ENCODE results near the gene TDRD3.

DNA sequence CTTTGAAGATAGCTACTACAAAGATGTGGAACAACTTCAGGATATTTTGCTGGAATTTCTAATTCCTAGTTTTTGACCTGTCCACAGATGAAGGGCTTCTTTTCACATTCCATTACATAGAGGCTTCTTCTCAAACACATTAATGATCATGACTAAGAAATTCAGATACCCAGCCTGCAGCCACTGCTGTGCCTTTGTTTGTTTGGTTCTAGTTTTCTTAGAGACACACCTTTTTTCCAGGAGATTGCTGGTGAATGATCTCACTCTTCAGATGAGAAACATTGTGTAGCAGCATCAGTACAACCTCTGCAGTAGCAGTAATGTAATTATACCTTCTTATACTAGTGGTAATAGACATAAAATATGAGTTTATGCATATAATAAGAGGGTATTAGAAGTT is 5.0 kb downstream of the TDRD3 start:
- TF ChIP-seq FOXA1 (IDR thresholded peaks at IDR 0.05) (no peak), NFRKB (IDR thresholded peaks at IDR 0.05) (no peak), FOXM1 (IDR thresholded peaks at IDR 0.05; ENCODE audit: borderline replicate concordance) (no peak), LEF1 (IDR thresholded peaks at IDR 0.05; ENCODE audit: borderline replicate concordance) (no peak), TARDBP (IDR thresholded peaks at IDR 0.05) (no peak), HDGF (IDR thresholded peaks at IDR 0.05; ENCODE audit: borderline replicate concordance) (no peak), SP1 (IDR thresholded peaks at IDR 0.05) (no peak), CTBP1 (IDR thresholded peaks at IDR 0.05; ENCODE audit: borderline replicate concordance) (no peak), BHLHE40 (IDR thresholded peaks at IDR 0.05; ENCODE audit: borderline replicate concordance) (no peak), ZNF384 (IDR thresholded peaks at IDR 0.05) (no peak), SUZ12 (IDR thresholded peaks at IDR 0.05) (no peak), ARNT (IDR thresholded peaks at IDR 0.05) (no peak)
